HL-60/S4 treated with retinoic acid at 250 ng/mL for 4 days and 3 days (cell line): ENCODE data around the gene HOXA7.

Experiments
- in situ Hi-C: fragments of 300-500 bp; cut with MboI; formaldehyde crosslinking; loops from 2 replicates; pipeline ENCODE4 v1.7.0; 2022; ENCODE audit warnings: low sequenced_read_pairs

Gene HOXA7

GRCh38 chr7:27156508-27156898 lies at the start of gene HOXA7:
TSS of gene HOXA7 (minus strand) at chr7:27156675. CDS start at chr7:27156545, 130 bp downstream.
- in situ Hi-C loops, result no loop called here

DNA sequence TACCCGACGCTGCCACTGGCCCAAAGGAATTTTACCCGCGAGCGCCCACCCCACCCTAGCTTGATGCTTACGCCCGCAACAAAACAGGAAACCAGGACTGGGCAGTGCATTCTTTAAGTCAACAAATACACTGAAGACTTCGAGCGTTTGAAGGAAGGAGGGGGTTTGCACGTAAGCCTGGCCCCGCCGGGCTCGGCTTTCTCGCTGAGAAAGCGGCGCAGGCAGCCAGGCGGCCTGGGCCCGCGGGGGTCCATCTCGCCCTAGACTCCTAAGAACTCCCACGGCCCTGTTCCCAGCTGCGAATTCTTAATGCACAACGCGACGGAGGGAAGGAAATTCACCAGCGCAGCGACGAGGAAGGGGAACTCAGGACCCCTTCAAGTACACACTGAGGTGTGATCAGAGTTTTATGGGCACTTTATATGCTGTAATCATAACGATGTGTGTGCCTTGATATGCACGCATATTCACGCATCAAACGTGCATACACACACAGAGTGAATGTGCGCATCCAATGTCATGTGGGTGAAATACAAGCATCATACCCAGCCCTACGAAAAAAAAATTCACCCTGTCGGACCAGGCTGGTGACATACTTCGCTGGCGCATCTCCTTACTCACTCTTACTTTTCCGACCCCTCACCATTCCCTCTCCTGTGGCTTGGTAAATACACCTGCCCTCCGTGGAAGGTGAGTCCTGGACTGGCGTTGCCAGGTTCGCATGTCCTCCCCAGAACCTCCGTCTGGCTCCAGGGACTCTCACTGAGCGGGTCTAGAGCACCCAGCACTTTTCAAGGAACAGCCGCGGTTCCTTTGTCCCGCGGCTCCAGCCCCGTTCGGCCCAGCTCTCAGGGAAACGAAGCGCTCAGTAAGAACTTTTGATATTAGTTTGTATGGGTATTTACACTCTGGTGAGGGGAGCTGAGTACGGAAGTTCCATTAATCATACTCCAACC lies 49.1 kb upstream of the HOXA7 start:
- in situ Hi-C loops, result loop anchor here (25.0 kb wide), 2 partner anchors 357 to 582 kb away; no protein-coding TSS in a partner anchor

DNA sequence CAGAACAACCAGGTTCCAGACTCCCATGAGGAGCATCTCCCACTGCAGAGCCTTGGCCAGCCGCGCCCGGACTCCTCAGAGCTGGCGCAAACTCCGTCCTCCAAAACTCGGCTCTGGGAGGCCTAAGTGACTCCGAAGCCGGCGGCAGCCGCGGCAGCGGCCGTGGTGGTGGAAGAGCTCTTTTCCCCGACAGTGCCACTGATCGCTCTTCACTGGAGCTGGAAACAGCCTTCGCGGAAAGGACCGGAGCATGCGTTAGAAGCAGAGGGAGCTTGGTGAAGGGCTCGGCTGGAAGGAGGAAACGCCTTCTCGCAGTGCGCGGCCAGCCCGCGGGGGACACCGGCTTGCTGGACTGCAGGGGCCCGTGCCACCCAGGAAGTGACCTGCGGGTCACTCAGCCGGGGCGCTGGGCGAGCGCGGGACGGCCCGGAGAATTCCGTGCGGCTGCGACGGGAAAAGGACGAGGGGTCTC lies 48.4 kb upstream of the HOXA7 start:
- in situ Hi-C loops, result loop anchor here (25.0 kb wide), 2 partner anchors 357 to 582 kb away; no protein-coding TSS in a partner anchor

DNA sequence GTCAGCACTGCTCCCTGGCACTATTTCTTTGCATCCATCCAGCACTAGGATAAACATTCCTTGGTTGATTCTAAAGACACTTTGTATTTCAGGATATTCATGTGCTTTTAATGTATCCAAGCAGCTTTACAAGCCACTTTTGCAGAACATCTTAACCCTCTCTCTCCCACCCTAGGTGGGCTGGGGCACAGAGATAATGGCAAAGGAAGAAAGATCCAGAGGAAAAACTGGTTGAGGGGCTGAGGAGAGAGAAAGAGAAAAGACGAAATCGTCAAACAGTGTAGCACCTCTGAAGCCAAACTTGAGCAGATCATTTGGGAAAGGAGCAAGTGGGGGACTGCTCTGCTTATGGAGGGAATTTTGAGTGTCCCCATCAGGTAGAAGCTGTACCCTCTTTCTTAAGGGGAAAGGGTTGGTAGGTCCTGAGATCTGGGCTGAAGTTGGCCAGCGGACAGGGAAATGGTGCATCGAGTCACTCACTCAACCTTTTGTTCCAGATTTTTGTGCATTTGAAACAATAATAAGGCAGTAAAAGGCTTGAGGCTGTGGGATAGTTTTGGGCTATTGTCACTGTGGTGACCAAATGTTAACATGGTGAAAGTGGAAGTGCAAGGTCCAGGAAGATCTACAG lies 47.6 kb upstream of the HOXA7 start:
- in situ Hi-C loops, result loop anchor here (25.0 kb wide), 2 partner anchors 358 to 583 kb away; no protein-coding TSS in a partner anchor

DNA sequence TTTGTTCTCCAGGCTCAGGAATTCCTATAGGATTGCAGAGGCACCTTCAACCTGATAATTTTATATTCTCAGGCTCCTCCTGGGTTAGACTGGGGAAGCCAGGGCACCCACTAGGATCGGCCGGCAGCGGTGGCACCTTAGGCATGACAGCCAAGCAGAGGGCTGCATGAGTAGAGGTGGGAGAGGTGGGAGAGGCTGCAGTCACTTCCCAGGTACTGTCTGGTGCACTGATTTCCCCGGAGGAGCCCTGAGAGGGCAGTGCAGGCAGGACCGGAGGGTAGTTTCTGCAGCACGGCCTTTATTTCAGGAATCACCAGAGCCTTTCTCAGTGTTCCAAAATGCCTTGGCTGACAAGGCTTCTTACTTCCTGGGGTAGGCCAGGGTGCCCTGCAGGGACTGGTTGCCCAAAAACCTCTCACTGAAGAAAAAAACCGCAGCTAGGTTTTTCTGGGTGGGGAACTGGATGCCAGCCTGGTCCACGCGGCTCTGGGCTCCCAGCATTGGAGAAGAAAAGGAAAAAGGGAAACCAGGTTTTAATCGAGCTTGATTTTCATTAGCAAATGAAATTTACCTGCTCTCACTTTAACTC lies 47.0 kb upstream of the HOXA7 start:
- in situ Hi-C loops, result loop anchor here (25.0 kb wide), 2 partner anchors 359 to 584 kb away; no protein-coding TSS in a partner anchor

GRCh38 chr7:27202862-27203134 lies 46.3 kb upstream of the HOXA7 start:
- in situ Hi-C loops, result loop anchor here (25.0 kb wide), 2 partner anchors 360 to 585 kb away; no protein-coding TSS in a partner anchor

DNA sequence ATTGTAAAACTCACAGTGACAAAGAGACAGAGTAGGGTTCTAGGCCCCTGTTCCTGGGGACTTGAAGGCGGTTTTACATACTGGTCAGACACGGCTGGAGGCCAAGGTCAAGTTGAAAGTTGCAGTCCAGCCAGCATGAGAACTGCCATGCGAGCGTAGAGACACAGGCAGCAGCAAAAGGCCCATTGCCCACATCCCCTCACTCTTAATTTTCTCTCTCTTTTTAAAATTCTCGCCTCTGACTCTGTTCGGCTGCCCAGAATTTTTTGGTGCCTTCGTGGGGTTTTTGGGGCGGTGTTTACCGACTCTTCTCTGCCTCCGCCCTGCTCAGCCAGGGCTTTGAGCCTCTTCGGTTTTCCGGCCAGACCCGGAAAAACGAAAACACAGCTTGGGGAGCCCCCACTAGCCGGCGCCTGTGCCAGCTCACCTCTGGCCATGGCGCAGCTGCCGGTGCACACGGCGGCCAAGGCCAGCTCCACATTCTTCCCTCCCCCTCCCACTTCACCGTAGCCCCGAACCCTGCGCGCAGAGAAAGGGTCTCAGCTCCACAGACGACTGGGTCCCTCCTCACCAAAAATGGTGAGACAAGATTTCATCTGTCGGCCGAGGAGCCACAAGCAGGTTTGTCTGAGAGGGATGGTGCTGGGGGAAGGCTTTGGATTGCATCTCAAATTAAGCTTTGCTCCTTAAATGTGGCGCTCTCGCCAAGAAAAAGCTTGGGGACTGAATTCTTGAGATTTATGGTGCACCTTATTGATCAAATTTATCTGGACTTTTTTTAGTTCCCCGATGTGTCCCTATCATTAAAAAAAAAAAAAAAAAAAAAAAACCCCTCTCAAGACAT lies 45.8 kb upstream of the HOXA7 start:
- in situ Hi-C loops, result loop anchor here (25.0 kb wide), 2 partner anchors 360 to 585 kb away; no protein-coding TSS in a partner anchor

DNA sequence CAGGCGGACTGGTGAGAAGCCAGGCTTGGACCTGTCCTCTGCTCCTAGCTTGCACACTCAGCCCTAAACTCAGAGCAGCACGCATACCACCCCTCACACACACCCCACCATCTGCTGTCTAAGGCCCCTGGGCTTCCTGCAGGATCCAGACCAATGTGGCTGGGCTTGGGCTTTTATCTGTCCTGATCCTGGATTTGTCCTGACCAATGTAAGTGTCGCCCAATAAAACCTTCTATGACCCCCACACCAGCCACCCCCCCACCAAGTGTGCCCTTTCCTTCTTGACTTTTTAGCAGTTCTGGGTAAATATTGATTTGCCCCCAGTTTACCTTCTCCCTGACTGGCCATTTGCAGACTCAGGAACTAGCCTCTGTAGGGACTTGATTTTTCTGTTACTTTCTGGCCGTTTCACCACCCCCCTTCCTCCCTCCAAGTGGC lies 45.1 kb upstream of the HOXA7 start:
- in situ Hi-C loops, result loop anchor here (25.0 kb wide), 2 partner anchors 361 to 586 kb away; no protein-coding TSS in a partner anchor

DNA sequence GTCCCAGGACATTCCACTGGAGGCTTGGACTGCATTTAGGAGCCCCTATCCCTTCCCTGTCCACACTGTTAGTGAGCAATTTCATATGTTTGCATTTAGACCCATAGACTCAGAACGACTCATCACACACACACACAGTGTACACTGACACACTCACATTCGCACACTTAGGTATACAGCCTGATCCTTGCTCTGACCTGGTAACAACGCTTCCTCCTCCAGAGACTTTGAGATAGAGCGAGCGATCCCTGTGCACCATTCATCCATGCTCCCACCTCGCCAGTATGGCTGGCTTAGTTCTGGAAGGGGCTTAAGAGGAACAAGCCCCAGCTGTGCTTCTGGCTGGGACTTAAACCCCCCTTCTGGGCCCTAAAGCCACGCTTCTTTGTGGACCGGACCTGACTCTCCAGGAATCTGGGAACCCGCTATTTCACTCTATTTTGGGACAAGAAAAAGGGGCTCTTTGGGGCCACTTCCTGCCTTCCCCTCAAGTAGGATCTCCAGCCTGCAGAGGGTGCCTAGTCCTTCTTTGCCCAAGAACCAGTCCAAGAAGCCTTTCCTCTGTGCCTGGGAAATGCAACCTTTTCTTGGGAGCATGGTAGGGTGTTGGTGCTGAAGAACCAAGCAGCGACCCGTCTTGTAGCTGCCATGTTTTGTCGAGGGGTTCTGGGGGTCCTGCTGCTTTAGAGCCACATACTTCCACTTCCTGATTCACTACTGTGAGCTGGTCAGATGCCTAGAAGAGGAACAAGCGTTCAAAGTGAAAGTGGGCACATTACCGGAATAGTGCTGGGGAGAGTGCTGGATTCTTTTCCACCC lies 44.5 kb upstream of the HOXA7 start:
- in situ Hi-C loops, result loop anchor here (25.0 kb wide), 2 partner anchors 361 to 586 kb away; no protein-coding TSS in a partner anchor

GRCh38 chr7:27199849-27200760 lies 43.6 kb upstream of the HOXA7 start, which contains the start of gene HOXA13:
TSS of gene HOXA13 (minus strand) at chr7:27200091. CDS start at chr7:27200077, 14 bp downstream.
- in situ Hi-C loops, result loop anchor here (25.0 kb wide), 3 partner anchors 362 to 1313 kb away; no protein-coding TSS in a partner anchor

DNA sequence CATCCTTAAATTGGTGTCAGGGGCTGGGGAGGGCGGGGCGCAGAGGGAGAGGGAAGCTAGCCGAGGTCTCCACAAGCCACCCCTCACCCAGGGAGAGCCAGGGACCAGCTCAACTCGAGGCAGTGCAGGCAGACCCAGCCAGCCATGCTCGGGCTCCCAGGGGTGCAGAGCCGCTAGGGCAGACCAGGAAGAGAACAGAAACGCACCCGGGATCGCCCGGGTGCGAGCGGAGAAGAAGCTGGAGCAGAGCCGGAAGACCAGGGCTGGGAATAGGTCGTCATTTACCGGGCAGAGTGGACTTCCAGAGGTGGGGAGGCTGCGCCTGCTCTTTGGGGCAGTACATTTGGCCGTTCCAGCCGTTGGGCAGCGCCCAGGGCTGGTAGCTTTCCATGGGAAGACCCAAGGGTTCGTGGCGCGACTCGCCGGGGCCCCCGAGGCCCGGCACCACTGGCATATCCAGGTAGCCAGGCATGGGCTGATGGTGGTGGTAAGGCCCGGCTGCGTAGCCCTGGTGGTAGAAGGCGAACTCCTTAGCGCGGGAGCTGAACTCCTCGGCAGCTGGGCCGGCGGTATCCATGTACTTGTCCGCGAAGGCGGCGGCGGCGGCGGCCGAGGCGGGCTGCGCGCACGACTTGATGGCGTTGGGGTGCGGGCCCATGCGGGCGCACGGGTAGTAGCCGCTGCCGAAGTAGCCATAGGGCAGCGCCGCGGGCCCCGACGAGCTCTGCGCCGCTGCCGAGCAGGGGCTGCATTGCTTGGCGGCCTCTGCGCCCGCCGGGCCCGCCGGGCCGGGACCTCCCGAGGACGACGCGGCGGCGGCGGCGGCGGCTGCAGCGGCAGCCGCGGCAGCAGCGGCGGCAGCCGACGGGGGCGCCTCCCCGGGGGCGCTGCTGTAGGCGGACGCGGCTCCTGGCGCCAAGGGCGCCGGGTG lies 42.7 kb upstream of the HOXA7 start:
- in situ Hi-C loops, result loop anchor here (25.0 kb wide), 1 partner anchor 1312 kb away; no protein-coding TSS in a partner anchor

DNA sequence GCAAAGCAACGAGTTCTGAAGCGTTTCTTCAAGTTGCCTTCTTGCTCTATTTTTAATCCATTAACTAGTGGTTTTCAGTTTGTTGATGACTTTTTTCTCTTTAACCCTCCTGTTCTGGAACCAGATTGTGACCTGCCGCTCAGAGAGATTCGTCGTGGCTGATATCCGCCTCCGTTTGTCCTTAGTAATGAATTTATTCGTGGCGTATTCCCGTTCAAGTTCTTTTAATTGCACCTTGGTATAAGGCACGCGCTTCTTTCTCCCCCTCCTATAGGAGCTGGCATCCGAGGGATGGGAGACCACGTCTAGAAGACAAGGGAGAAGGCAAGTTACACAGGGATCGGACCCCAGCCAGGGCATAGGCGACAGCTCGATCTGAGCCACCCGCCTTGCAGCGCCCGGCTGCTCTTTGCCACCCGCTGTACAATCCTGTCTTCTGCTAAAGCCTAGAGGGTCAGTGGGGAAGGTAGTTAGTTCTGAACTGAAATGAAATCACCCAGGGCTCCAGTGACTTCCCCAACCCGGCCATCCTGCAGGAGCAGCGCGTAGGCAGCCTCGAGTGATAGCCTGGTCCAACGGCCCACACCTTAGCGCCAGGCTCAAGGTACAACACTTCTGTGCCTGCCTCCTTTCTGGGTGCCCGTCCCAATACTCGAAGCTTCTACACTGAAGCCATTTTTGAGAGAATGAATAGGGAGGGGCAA lies 41.8 kb upstream of the HOXA7 start:
- in situ Hi-C loops, result loop anchor here (25.0 kb wide), 1 partner anchor 1311 kb away; no protein-coding TSS in a partner anchor

GRCh38 chr7:27197137-27198042 lies 40.9 kb upstream of the HOXA7 start:
- in situ Hi-C loops, result loop anchor here (25.0 kb wide), 1 partner anchor 1310 kb away; no protein-coding TSS in a partner anchor

- in situ Hi-C loops, result loop anchor here (25.0 kb wide), 1 partner anchor 1309 kb away; no protein-coding TSS in a partner anchor
These were observed 39.9 kb upstream of the HOXA7 start for GRCh38 chr7:27196287-27196767.
